Left ventricle myocardium superior (tissue), 1 donor: ENCODE data around the gene UBE2J1. TPM values are rescaled to one million over a fixed set of nuclear protein-coding genes. Genes with fewer than 3 reads are reported as not detected.
A peak's percentile ranks its signal among the peaks of the same experiment; 100 is the strongest.
"Not testable (repeated sequence)": the region's sequence is repeated elsewhere in the genome, so short reads cannot be mapped to it uniquely, and the experiment has no call there.

Experiments
- ATAC-seq: fragments of 200-7000 bp; cut with Tn5 transposase; one replicate; pipeline ENCODE4 v1.9.1; 2020; ENCODE audit warnings: mild to moderate bottlenecking, moderate library complexity
- DNase-seq: peaks from one replicate; pipeline ENCODE4 v3.0.0-alpha.2; 2020
- intact Hi-C: fragments of 100-400 bp; cut with micrococcal nuclease; formaldehyde crosslinking; loops from one replicate; pipeline ENCODE4 v1.11.0; 2022
- long read RNA-seq: library from polyadenylated mRNA; unstranded; transcript quantifications from one replicate; pipeline ENCODE4 v2.0.0, GENCODE V29; 2021
- total RNA-seq: library from RNA; stranded (reverse); fragmentation: NEBNext Ultra II Directional; extraction: Animal tissue kit (Norgen Biotek cat#: 25700); gene quantifications from one replicate; pipeline ENCODE4 v1.2.1, GENCODE V29; 2021
- donor health status: DM: no; HTN: yes; CAD: no; lungs with severe emphysema.

Gene UBE2J1, protein sequence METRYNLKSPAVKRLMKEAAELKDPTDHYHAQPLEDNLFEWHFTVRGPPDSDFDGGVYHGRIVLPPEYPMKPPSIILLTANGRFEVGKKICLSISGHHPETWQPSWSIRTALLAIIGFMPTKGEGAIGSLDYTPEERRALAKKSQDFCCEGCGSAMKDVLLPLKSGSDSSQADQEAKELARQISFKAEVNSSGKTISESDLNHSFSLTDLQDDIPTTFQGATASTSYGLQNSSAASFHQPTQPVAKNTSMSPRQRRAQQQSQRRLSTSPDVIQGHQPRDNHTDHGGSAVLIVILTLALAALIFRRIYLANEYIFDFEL
- 13.6 TPM for total RNA-seq
- long read RNA-seq, full-length matches to known transcripts: 21 of 29 reads
- long read RNA-seq, partial matches to known transcripts: 1 of 29 reads
- long read RNA-seq, other reads (novel, unspliced or antisense): 7 of 29 reads

DNA sequence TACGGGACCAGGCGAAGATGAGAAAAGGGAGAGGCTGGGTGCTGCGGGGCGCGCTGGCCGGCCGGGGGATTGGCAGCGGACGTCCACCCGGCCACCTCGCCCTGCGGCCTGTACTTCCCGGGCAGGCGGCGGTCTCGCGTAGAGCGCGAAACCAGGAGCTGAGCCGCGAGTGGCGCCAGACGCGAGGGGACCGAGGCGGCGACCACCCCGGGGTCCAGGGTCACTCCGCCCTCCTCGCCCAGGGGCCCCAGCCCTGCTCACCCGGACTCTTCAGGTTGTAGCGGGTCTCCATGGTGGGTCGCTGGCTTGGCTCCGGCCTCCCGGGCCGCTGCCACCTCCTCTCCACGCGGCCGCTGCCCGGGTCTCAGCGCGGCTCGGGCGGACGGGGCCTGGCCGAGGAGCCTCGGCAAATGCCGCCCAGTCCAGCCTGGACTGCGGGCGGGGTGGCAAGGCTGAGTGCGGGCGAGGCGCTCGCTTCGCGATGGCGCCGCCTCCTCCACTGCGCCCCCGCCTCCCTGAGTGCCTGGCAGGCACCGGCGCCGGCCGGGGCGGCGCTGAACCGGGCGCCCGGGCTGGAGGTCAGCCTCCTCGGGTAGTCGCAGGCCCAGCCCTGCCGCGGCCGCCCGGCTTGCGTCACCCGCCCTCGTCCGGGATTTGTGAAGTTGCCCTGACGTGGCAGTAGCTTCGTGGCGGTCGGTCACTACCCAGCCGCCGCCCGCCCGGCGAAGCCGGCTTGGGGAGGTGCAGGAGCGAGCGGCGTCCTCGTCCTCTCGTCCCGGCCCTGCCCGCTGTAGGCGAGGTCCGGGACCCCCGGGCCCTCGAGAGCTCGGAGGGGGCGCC lies at the start of gene UBE2J1:
Gene UBE2J1, minus strand, starts transcription at position 445 of the 840 bp plus-strand sequence. Its CDS starts 153 bp downstream, at position 292.
- DNase-seq (peak; percentile 97), ATAC-seq (peak; percentile 98)
- intact Hi-C loops: no loop called here

DNA sequence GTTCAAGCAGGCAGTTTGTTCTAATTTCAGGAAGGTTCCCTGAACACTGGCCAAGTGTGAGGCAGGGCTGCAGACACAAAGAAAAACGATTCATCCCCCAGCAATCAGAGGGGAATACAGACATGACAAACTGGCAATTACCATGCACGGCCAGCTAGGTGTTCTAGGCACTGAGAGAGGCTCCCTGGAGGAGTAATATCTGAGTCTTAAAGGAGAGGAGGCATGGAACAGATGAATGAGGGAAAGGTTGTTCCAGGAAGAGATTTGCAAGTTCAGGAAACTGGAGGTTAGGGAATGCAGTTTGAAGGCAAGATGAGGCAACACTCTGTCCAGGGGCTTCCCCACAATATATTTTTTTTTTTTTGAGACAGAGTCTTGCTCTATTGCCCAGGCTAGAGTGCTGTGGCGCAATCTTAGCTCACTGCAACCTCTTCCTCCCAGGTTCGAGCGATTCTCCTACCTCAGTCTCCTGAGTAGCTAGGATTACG lies 48.4 kb upstream of the UBE2J1 start:
- no peak for DNase-seq
- ATAC-seq: peak; percentile 11
- intact Hi-C loops: no loop called here

DNA sequence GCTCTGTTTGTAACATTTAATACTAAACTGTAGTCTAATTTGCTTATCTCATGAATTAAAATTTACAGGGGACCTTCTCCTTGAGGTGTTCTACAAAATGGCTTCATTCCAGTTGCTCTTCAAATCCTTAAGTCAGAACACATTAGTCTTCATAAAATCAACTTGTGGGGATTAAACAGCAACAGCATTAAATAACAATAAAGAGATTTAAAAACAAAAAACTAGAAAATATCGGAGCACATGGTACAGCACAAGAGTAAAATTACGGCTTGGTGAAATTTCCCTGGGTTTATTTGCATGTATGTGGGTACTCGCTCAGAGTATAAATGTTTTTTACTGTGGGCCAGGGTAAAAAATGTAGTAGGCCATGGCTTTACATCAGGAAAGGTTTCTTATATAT lies 47.5 kb upstream of the UBE2J1 start:
- ATAC-seq: no peak
- intact Hi-C loops: no loop called here
- DNase-seq: no peak

DNA sequence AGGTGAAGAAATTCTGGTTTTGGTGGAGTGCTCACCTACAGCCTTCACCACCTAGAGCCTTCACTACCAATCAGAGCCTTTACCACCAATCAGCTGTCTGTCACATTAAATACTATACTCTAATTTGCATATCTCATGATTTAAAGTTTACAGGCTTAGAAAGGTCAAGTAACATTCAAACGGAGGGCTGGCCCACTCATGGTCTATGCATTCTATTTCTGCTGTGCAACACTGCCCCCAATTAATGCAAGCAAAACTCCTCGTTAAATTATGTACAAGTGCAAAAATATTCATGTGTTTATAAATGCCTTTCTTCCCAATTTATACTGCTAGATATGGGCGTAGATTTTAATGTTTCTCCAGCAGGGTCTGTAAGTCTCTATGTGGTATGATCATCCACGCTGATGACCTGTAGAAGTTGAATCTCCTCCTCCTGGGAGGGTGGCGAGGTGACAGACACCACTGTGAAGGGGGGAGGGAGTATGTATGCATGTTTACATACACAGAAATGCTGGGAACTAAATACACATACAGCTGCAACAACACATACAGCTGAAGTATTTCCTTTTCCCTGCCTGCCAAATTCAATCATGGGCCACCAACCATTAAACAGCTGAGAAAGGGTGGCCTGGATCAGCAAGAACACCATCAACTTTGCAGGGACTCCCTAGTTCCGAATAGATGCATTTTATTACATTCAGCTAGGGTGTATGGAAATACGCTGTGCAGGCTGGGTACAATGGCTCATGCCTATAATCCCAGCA lies 46.4 kb upstream of the UBE2J1 start:
- DNase-seq (no peak), ATAC-seq (no peak)
- intact Hi-C loops: no loop called here

DNA sequence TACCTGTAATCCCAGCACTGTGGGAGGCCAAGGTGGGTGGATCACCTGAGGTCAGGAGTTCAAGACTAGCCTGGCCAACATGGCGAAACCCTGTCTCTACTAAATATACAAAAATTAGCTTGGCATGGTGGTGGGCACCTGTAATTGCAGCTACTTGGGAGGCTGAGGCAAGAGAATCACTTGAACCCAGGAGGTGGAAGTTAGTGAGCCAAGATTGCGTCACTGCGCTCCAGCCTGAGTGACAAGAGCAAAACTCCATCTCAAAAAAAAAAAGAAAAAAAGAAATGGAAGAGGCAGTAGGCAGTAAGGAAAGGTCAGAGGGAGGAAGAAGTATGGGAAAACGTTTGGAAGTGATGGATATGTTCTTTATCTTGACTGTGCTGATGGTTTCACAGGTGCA lies 45.4 kb upstream of the UBE2J1 start:
- ATAC-seq, DNase-seq, intact Hi-C loops: not testable (repeated sequence)

DNA sequence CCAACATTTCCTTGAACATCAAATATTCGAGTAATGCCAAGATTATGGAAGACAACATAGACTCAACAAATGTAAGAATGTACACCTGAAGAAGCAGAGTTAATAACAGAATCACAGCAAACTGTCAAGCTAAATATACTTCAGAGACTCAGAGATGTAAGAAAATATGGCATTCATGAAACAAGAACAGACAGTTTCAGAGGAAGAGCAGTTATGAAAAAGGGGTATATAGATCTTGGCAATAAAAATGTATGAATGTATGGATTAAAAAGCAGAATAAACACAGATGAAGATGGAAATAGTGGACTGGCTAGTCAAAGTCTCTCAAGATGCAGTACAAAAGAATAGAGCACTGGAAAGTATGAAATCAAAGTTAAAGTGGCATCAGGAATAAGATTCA lies 41.1 kb upstream of the UBE2J1 start:
- no peak for ATAC-seq
- DNase-seq: no peak
- intact Hi-C loops: no loop called here

DNA sequence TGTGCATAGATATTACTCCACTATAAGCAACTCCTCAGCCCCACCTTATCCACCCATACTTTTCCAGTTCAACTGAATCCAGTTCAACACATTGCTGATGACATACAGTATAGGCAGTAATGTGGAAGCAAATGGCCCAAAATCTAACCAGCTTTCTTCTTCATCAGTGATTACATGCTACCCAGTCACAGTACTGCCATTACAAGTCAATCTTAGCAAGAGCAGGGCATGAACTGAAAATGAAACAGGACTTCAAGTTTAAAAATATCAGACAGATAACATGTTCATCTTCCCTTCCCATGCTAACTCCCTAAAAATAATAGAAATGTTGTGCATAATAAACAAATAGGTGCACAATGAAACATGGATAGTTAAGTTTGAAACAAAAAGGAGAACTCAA lies 40.3 kb upstream of the UBE2J1 start:
- intact Hi-C loops: no loop called here
- ATAC-seq: no peak
- DNase-seq: no peak

DNA sequence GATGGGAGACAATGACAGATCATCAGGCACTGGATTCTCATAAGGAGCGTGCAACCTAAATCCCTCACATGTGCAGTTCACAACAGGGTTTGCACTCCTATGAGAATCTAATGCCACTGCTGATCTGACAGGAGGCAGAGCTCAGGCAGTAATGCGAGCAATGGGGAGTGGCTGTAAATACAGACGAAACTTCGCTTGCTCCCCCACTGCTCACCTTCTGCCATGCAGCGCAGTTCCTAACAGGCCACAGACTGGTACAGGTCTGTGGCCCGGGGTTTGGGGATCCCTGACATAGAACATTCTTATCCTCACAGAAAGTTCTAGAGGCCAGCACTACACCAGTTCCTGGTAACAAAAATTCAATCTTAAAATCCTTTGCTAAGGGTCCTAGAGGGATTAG lies 36.3 kb upstream of the UBE2J1 start:
- intact Hi-C loops: no loop called here
- DNase-seq (no peak), ATAC-seq (no peak)

DNA sequence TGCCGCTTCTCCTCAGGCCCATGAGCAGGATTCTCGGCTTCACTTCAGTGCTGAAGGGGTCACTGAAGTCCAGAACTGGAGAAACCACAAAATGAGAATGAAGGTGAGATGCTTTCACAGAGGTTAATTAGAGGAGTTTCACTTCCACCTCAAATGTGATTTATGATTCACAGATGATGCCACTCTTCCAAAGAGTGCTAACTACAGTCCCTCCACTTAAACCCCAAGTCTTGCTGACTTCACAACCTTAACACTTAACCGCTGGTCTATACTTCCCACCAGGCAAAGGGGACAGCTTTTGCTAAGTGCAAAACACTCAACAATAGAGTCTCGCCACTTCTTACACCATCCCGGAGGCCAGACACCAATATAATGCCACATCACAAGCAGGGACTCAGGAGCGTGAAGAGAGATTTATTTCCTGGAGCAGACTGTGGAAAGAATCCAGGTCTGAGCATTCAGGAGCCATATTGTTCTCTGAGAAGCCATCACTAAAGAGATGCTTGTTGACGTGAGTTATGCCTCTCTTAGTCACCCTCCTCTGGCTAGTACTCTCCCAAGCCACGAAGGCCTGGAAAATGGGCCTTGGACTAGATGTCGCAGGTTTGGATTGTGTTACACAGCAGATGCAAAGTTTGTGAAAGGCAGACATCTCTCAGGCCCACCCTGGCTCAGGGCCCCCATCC lies 35.1 kb upstream of the UBE2J1 start:
- intact Hi-C loops: no loop called here
- DNase-seq (no peak), ATAC-seq (no peak)

DNA sequence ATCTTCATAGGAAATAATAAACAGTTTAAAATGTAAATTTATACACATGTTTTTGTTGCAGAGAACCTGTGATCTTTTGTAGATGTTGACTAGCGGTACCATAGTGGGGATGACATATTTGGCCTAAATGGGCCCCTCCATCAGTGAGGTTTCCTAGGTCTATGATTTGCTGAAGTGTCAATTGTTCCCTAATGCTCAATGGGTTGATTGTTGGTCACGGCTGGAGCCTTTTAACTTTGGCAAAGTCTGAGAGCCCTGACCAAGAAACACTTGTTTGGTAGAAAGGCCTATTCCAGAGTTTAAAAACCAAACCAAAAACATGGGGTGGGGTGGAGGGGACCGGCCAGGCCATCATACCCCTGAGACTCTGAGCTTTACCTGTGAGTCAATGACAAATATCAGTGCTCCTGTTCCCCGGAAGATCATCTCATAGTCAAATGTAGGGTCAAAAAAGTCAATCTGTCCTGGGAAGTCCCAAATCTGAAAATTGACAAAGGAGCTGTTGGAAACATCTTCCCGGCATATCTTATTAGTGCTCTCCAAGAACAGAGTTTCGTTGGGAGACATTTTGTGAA lies 34.5 kb upstream of the UBE2J1 start:
- no peak for DNase-seq
- intact Hi-C loops: no loop called here
- no peak for ATAC-seq

DNA sequence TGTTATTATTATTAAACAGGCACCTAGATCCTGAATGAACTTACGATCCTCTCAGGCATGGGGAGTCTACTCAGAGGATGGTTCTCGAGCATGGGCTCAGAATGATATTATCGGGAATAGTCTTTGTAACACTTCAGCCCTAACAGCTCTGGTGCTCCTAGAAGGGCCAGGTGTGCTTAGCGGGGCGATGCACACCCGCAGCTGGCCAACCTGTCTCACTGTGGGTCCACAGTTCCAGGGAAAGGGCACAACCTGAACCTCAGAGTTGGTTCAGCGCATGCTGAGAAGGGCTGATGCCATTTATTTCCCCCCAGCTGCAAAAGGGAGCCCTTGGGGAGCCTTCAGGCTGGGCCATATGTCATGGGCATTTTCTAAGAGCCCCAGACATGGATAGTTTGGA lies 33.3 kb upstream of the UBE2J1 start:
- DNase-seq: no peak
- intact Hi-C loops: no loop called here
- ATAC-seq: no peak

DNA sequence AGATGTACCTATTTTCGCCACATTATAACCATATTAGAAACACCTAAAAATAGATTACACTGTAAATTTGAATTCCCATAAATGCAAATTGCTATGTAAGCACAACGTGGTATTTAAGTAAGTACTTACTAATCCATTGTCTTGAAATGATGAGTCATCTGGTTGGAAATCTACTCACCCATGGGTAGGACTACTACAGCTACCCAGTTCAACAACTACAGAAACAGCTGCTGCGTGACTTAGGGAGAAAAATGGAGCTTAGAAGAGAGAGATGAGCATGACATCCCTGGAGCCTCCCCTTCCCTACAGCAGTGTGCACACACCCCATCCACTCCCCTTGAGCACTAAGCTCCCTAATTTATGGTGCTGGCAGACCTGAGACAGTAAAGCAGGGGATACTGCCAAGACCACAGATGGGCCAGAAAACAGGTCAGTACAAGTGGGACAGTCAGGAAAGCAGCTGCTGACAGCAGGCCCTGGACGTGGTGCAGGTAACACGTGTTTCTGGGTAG lies 32.7 kb upstream of the UBE2J1 start:
- DNase-seq (no peak), ATAC-seq (peak; percentile 77)
- intact Hi-C loops: no loop called here

DNA sequence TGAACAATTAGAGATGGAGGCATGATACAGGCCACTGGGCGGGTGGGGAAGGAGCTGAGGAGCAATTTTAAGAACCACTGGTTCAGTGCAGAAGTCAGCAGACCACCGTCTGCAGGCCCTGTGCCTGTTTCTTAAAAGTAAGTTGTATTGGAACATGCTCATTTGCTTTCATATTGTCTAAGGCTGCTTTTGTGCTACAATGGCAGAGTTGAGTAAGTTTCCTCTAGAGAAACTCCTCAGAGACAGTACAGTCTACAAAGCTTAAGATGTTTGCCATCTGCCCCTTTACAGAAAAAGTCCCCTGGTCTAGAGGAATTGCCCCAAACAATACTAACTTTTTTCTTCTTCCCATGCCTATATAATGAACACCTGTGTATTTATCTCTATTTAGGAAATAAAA lies 28.5 kb upstream of the UBE2J1 start:
- intact Hi-C loops: no loop called here
- DNase-seq: no peak
- no peak for ATAC-seq

DNA sequence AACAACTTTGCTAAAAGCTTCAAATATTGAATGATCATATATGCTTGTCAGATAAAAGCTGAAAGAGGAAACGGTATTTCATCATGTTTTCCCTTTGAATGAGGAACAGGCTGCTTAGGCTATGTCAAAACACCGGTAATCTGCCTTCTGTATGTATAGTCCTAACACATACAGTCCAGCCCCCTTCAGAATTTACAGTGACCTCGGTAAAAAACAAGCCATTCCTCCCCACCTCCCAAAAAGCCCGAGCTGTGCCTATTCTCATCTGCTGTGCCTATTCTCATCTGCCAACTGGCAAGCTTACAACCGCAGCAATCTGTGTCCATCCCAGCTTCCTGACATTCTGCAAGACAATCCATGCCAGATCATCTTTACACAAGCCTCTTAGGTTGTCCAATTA lies 26.8 kb upstream of the UBE2J1 start:
- intact Hi-C loops: no loop called here
- ATAC-seq: peak; percentile 74

DNA sequence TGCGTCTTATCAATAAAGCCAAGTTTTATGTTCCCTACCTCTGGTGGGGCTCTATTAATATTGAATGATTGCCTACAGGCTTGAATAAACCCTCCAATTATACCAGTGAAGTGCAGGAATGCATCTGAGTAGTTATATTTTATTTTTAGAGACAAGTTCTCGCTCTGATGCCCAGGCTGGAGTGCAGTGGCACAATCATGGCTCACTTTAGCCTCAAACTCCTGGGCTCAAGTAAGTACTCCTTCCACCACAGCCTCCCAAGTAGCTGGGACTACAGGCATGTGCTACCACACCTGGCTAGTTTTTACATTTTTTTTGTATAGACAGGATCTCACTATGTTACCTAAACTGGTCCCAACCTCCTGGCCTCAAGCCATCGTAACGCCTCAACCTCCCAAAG lies 26.1 kb upstream of the UBE2J1 start:
- DNase-seq (no peak), ATAC-seq (peak; percentile 73)
- intact Hi-C loops: no loop called here

More for the DNA sequence above, 26.8 kb upstream of the UBE2J1 start:
- no peak for DNase-seq

DNA sequence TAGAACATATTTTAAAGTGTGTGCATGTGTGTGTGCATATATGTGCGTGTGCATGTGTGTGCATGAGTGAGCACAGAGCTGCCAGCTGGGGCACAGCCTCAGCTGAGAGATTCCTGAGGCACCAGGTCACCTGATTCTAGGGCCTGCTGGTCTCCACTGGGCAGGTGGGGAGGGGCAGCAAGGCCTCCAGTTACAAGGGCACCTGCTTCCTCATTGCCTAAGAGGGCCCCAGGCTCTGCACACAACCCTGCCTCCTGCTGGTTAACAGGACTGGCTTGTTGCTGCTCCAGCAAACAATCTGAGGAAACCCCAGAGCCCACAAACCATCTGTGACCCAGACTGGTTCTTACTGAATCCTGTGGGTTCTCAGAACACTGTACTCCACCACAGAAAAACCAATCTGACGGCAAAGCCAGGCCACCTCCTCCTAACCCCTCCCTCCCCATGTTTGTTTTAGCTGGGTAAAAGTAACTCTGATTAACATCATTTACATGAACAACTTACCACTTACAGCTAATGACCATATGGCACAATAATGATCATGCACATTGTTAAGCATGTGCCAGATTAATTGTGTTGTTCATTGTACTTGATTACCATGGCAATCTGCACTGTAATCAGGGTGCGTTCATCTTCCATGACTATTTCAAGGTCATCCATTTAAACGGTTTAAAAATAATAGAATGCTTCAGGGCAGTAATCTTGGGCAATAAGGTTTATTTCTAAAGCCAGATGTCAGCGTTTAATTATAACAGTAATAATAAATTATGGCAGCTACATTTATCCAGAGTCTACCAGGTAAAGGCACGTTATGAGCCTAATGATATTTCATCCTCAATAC lies 23.1 kb upstream of the UBE2J1 start:
- intact Hi-C loops: no loop called here
- peak; percentile 73 for ATAC-seq
- DNase-seq: peak; percentile 53

DNA sequence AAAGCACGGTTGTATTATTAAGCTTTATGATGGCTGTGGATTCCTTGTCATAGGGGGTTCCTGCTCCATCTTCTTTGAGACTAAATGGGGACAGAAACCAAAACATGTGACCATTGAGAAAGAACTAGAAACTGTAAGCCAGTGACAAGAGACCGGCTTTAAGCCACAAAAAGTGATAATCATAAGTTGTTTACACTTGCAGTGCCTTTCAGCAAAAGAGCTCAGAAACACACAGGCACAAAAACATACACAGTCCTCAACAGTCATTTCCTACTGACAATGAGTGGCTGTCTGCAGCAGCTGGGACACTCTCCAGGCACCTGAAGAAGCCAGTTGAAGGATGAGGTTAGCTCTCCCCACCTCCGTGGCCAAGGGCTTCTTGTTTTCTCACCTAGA lies 20.0 kb upstream of the UBE2J1 start:
- intact Hi-C loops: no loop called here
- DNase-seq (no peak), ATAC-seq (no peak)
